Adrenal gland (tissue), 12 donors: ENCODE measurements around the gene PTTG1IP. TPM values are rescaled to one million over a fixed set of nuclear protein-coding genes. Genes with fewer than 3 reads are reported as not detected.

ENCODE experiments used
- DNase-seq, 7 donors: peaks; one replicate each; pipeline ENCODE4 v3.0.0-alpha.2; 2019 to 2020
- H3K27ac ChIP-seq, 5 donors: fragments of 200-600 bp; sonication (generic) in 4 of 5; 1 replicate in 3 of 5; 2 replicates in 2 of 5; pipeline versions ENCODE4 v1.5.1 to v1.8.0; 2016 to 2020; ENCODE audit warnings: mild to moderate bottlenecking in 1 of 5
- H3K27me3 ChIP-seq: fragments of 200-600 bp; 2 replicates; pipeline ENCODE4 v1.8.0; 2021
- H3K36me3 ChIP-seq, 2 donors: fragments of 200-600 bp; replicated peaks in 1 of 2; 1 replicate in 1 of 2; 2 replicates in 1 of 2; pipeline versions ENCODE4 v1.5.1 to v1.8.0; 2018 to 2022
- H3K4me1 ChIP-seq, 2 donors: fragments of 200-600 bp; replicated peaks in 1 of 2; 1 replicate in 1 of 2; 2 replicates in 1 of 2; pipeline versions ENCODE4 v1.5.1 to v1.8.0; 2018 to 2021
- H3K4me3 ChIP-seq, 4 donors: fragments of 200-600 bp; sonication (generic) in 3 of 4; one replicate each; pipeline ENCODE4 v1.5.1; 2016 to 2018
- H3K9me3 ChIP-seq, 3 donors: fragments of 200-600 bp; sonication (generic) in 1 of 3; replicated peaks in 1 of 3; 1 replicate in 2 of 3; 2 replicates in 1 of 3; pipeline versions ENCODE4 v1.5.1 to v1.8.0; 2016 to 2021
- CTCF ChIP-seq, 6 experiments: fragments of 450-650 bp in 4 of 6; fragments of 200-600 bp in 2 of 6; sonication (generic) in 1 of 6; IDR thresholded peaks; 1 replicate in 5 of 6; 2 replicates in 1 of 6; pipeline versions ENCODE4 v1.5.1 to v1.8.0; 2016 to 2021; ENCODE audit warnings: antibody characterized with exemption in 6 of 6, mild to moderate bottlenecking in 2 of 6, moderate library complexity in 1 of 6
- POLR2A ChIP-seq, 2 donors: fragments of 450-650 bp; IDR thresholded peaks; one replicate each; pipeline ENCODE4 v1.6.1; 2017; ENCODE audit warnings: antibody characterized with exemption in 2 of 2, mild to moderate bottlenecking in 2 of 2, moderate library complexity in 1 of 2
- WGBS, 4 donors: extraction: QIAGEN DNeasy Blood & Tissue Kit in 2 of 4; methylation state at CpG; one replicate each; pipeline versions ENCODE4 v1.1.5 to v1.1.7; 2013 to 2017; 5-methylcytosine and 5-hydroxymethylcytosine counted together
- intact Hi-C, 2 donors: fragments of 100-400 bp; cut with DNase I; formaldehyde crosslinking; loops; one replicate each; pipeline versions ENCODE4 v1.14.1 to v1.15.0; 2022 to 2023
- polyA plus RNA-seq, 3 donors: library from polyadenylated mRNA; stranded (reverse); fragments of 200-250 nt in 2 of 3; fragments of 350-450 nt in 1 of 3; fragmentation: Illumina TruSeq in 1 of 3; extraction: RNeasy Lipid Tissue Mini Kit (QIAGEN cat#74804) in 1 of 3; gene quantifications; one replicate each; pipeline ENCODE4 v1.2.3, GENCODE V29; 2013 to 2014
- total RNA-seq, 9 donors: library from RNA; depleted of rRNA in 4 of 9; stranded (reverse); fragments of >200 nt in 4 of 9; fragments of 120-200 nt in 1 of 9; fragmentation: NEBNext Ultra II Directional in 1 of 9; extraction: Animal tissue kit (Norgen Biotek cat#: 25700) in 1 of 9; gene quantifications; one replicate each; pipeline versions ENCODE4 v1.1.0 to v1.2.4, GENCODE V29; 2013 to 2023
- donor health status: healthy with polysubstance abuse.
- donor health status: Bipolar disorder and iron deficiency.
- donor health status: DM: yes; HTN: yes; CAD: no.
- donor health status: DM: no; HTN: no; CAD: no.
- donor health status: DM: no; HTN: no; CAD: no.
- donor health status: DM: yes; HTN: yes; CAD: no.

Gene PTTG1IP
- total and polyA plus RNA-seq, 12 donors, result 110 to 467 (median 215) TPM

GRCh38 chr21:44905016-44905727 is 31.7 kb upstream of the PTTG1IP start:
- H3K27ac ChIP-seq, result no peak overlapping the region
- peaks cover 0 to 8% of the 10 kb centered on the region in 2 donors for H3K36me3 ChIP-seq
- no peaks in the 10 kb centered on the region for H3K27me3 ChIP-seq
- 66 to 89% (median 81%) methylated on average over 9 to 22 of the region's 22 CpGs for WGBS, 4 donors
- DNase-seq, result no peak
- H3K9me3 ChIP-seq, result no peaks in the 10 kb centered on the region
- no peak for TF ChIP-seq POLR2A (IDR thresholded peaks at IDR 0.05)
- TF ChIP-seq CTCF (IDR thresholded peaks at IDR 0.05), result no peak
- intact Hi-C loops, result no loop called here
- H3K4me1 ChIP-seq, result no peaks in the 10 kb centered on the region
- H3K4me3 ChIP-seq, result no peak overlapping the region

DNA sequence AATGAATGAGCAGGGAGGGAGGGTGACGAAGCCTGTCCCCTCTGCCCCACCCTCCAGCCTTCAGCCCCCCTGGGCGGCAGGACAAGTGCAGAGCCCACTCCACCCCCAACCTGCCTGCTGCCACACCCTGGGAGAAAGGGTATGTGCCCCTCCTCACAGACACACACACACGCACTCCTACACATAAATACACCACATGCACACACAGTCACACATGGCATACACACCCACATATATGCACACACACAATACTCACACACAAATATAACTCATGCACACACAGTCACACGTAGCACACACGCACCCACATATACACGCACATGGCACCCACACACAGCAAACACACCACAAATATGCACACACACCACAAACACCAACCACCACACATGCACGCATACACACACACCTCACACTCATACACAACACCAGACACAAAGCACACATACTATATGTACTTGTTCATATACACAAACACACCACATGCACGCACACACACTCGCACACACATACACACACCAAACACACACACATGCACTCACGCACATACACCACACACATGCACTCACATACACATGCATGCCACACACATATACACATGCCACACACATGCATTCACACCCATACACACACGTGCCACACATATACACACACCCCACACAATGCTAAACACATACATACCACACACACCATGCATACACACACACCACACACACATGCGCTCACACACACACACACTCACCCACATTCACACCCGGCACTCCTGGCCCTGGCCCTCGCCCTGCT is 30.8 kb upstream of the PTTG1IP start:
- intact Hi-C loops, result no loop called here
- no peaks in the 10 kb centered on the region for H3K9me3 ChIP-seq
- H3K27ac ChIP-seq, result no peak overlapping the region
- peaks cover 0 to 8% of the 10 kb centered on the region in 2 donors for H3K36me3 ChIP-seq
- H3K27me3 ChIP-seq, result peaks cover under 1% of the 10 kb centered on the region
- H3K4me1 ChIP-seq, result no peaks in the 10 kb centered on the region
- WGBS, 4 donors, result 82 to 91% (median 84%) methylated on average over 12 to 14 of the region's 14 CpGs
- no peak for DNase-seq
- no peak for TF ChIP-seq CTCF (IDR thresholded peaks at IDR 0.05)
- no peak for TF ChIP-seq POLR2A (IDR thresholded peaks at IDR 0.05)
- H3K4me3 ChIP-seq, result no peak overlapping the region

DNA sequence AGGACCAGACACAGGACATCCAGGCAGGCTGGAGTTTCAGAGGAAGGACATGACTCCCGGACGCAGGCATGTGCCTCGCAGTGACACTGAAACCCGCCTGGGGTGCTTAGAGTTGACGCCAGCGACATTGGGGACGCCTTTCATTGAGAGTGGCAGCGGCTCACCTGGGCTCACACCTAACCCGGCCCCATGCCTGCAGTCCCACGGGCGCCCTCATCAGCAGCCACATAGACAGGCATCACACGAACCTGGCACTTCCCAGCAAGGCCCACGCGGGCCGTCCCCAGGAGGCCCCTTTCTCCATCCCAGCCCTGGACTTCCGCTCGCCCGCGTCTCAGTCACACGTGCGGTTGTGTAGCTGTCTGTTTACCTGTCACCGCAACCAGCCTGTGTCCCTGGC is 30.2 kb upstream of the PTTG1IP start:
- peaks cover 4% of the 10 kb centered on the region for H3K27me3 ChIP-seq
- H3K36me3 ChIP-seq, result peaks cover 0 to 8% of the 10 kb centered on the region in 2 donors
- no peak for DNase-seq
- WGBS, 4 donors, result 76 to 89% (median 84%) methylated on average over 15 to 22 of the region's 22 CpGs
- H3K4me3 ChIP-seq, result no peak overlapping the region
- no peaks in the 10 kb centered on the region for H3K4me1 ChIP-seq
- H3K9me3 ChIP-seq, result no peaks in the 10 kb centered on the region
- H3K27ac ChIP-seq, result no peak overlapping the region
- intact Hi-C loops, result no loop called here
- TF ChIP-seq POLR2A (IDR thresholded peaks at IDR 0.05), result no peak
- no peak for TF ChIP-seq CTCF (IDR thresholded peaks at IDR 0.05)

- no peak overlapping the region for H3K4me3 ChIP-seq
- 67 to 83% (median 79%) methylated on average over 3 to 18 of the region's 18 CpGs for WGBS, 4 donors
- no peak overlapping the region for H3K27ac ChIP-seq
- H3K9me3 ChIP-seq, result no peaks in the 10 kb centered on the region
- TF ChIP-seq POLR2A (IDR thresholded peaks at IDR 0.05) (no peak), CTCF (IDR thresholded peaks at IDR 0.05) (no peak)
- no peaks in the 10 kb centered on the region for H3K4me1 ChIP-seq
- peaks cover 4% of the 10 kb centered on the region for H3K27me3 ChIP-seq
- peaks cover 0 to 8% of the 10 kb centered on the region in 2 donors for H3K36me3 ChIP-seq
- intact Hi-C loops, result no loop called here
- no peak for DNase-seq
These were observed 29.7 kb upstream of the PTTG1IP start for GRCh38 chr21:44903050-44903685.
